Stimulated activated naive CD4-positive, alpha-beta T cell (primary cell): Measurements from ENCODE around the gene BICD2.
A peak's percentile ranks its signal among the peaks of the same experiment; 100 is the strongest.

ENCODE experiments used
- DNase-seq, 6 experiments: peaks; one replicate each; lab custom pipeline; 2025; lab: John Stamatoyannopoulos, UW

The BICD2 gene

GRCh38 chr9:92668746-92669526 is 95.7 kb downstream of the BICD2 start:
- peak in 4 of 6 experiments; percentile 3 to 31 (median 12) for DNase-seq

- no peak for DNase-seq
These were observed 97.6 kb downstream of the BICD2 start for GRCh38 chr9:92666912-92667532.

- no peak for DNase-seq
These were observed 98.4 kb downstream of the BICD2 start for GRCh38 chr9:92666236-92666635.

- DNase-seq: no peak
These were observed 98.8 kb downstream of the BICD2 start for GRCh38 chr9:92665836-92666235.

GRCh38 chr9:92664394-92665152 is 100.1 kb downstream of the BICD2 start:
- DNase-seq: peak in 5 of 6 experiments; percentile 2 to 43 (median 22)

GRCh38 chr9:92663951-92664350 is 100.7 kb downstream of the BICD2 start:
- DNase-seq: no peak

GRCh38 chr9:92663126-92663525 is 101.5 kb downstream of the BICD2 start:
- no peak for DNase-seq

GRCh38 chr9:92661743-92662142 is 102.9 kb downstream of the BICD2 start:
- DNase-seq: no peak
